MM.1S (cell line): ENCODE results near the gene KLHL7.
"Not testable (repeated sequence)": the region's sequence is repeated elsewhere in the genome, so short reads cannot be mapped to it uniquely, and the experiment has no call there.

Source experiments
- CTCF ChIP-seq: fragments of 300-600 bp; sonication (generic); IDR thresholded peaks from 2 replicates; pipeline ENCODE4 v1.5.1; 2016; ENCODE audit warnings: antibody characterized with exemption, low read length, mixed read lengths
- EZH2 ChIP-seq: fragments of 300-600 bp; sonication (generic); optimal IDR thresholded peaks from 2 replicates; pipeline ENCODE3; 2017; ENCODE audit warnings: low read depth, mild to moderate bottlenecking, antibody characterized with exemption, low read length, mixed read lengths
- EZH2phosphoT487 ChIP-seq: fragments of 300-600 bp; sonication (generic); IDR thresholded peaks from 2 replicates; pipeline ENCODE4 v1.6.1; 2018; ENCODE audit warnings: antibody characterized with exemption, low read length

DNA sequence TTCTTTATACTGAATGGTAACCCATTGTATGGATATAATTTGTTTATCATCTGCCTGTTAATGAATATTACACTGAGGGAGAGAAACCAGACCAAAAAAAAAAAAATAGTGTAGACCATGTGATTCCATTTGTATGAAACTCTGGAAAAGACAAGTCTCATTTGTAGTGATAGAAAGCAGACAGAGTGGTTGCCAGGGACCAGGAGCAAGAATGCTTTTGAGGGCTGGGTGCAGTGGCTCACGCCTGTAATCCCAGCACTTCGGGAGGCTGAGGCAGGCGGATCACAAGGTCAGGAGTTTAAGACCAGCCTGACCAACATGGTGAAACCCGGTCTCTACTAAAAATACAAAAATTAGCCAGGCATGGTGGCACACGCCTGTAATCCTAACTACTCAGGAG lies 92.2 kb downstream of the KLHL7 start:
- not testable (repeated sequence) for TF ChIP-seq CTCF, EZH2phosphoT487, EZH2
